ENCODE measurements around the gene C14orf93. TPM values are rescaled to one million over a fixed set of nuclear protein-coding genes. Genes with fewer than 3 reads are reported as not detected.
A peak's percentile ranks its signal among the peaks of the same experiment; 100 is the strongest.

Gene C14orf93
- total and polyA plus RNA-seq, 8 donors = 5.0 to 29.1 (median 8.6) TPM; not detected in 1

- no peaks in the 10 kb centered on the region for H3K9me3 ChIP-seq
- intact Hi-C loops (cut with DNase I; ENCODE audit: low total_unique reads) = no loop called here
- peak; percentile 91 to 98 for DNase-seq
- H3K4me3 ChIP-seq = peak within 1 kb of the TSS; percentile 57 to 83 (median 76)
- H3K27me3 ChIP-seq = no peaks in the 10 kb centered on the region
- H3K27ac ChIP-seq = peak within 1 kb of the TSS; percentile 80 to 94 (median 91)
- H3K36me3 ChIP-seq = peaks cover 30 to 38% (median 38%) of the 10 kb centered on the region in 4 donors
- 0 to 1% (median 0%) methylated on average over 27 to 36 of the region's 36 CpGs for WGBS, 5 donors
- H3K4me1 ChIP-seq = peaks cover 7 to 30% (median 21%) of the 10 kb centered on the region in 4 donors
- TF ChIP-seq POLR2A (IDR thresholded peaks at IDR 0.05) (no peak), CTCF (IDR thresholded peaks at IDR 0.05) (peak in 1 of 7 experiments; percentile 9), POLR2AphosphoS5 (IDR thresholded peaks at IDR 0.05) (peak; percentile 41 to 73 (median 65)), EP300 (IDR thresholded peaks at IDR 0.05) (no peak)
Observed at GRCh38 chr14:23034498-23035302, 24.8 kb upstream of the C14orf93 start, which contains the start of gene PSMB5. PSMB5 (minus strand) TSS chr14:23034900; CDS start chr14:23034881, 19 bp downstream.

GRCh38 chr14:23033801-23034497 is 24.0 kb upstream of the C14orf93 start:
- Histone ChIP-seq H3K4me3 (peak overlapping the region; percentile 57 to 83 (median 76)), H3K27ac (peak overlapping the region; percentile 80 to 94 (median 91)), H3K27me3 (no peaks in the 10 kb centered on the region), H3K9me3 (no peaks in the 10 kb centered on the region), H3K36me3 (peaks cover 30 to 46% (median 45%) of the 10 kb centered on the region in 4 donors), H3K4me1 (peaks cover 7 to 36% (median 23%) of the 10 kb centered on the region in 4 donors)
- WGBS, 5 donors = 35 to 39% (median 37%) methylated on average over 17 of the region's 17 CpGs
- no peak for DNase-seq
- TF ChIP-seq POLR2A (IDR thresholded peaks at IDR 0.05) = no peak
- no peak for TF ChIP-seq CTCF (IDR thresholded peaks at IDR 0.05)
- TF ChIP-seq POLR2AphosphoS5 (IDR thresholded peaks at IDR 0.05) = no peak
- no peak for TF ChIP-seq EP300 (IDR thresholded peaks at IDR 0.05)
- intact Hi-C loops (cut with DNase I; ENCODE audit: low total_unique reads) = no loop called here

GRCh38 chr14:23033251-23033727 is 23.3 kb upstream of the C14orf93 start:
- no peak overlapping the region for H3K27ac ChIP-seq
- peak overlapping the region in 3 of 4 donors; percentile 57 to 79 (median 72) for H3K4me3 ChIP-seq
- DNase-seq = no peak
- peaks cover 7 to 43% (median 26%) of the 10 kb centered on the region in 4 donors for H3K4me1 ChIP-seq
- no peaks in the 10 kb centered on the region for H3K9me3 ChIP-seq
- intact Hi-C loops (cut with DNase I; ENCODE audit: low total_unique reads) = no loop called here
- H3K27me3 ChIP-seq = no peaks in the 10 kb centered on the region
- no peak for TF ChIP-seq POLR2A (IDR thresholded peaks at IDR 0.05)
- no peak for TF ChIP-seq CTCF (IDR thresholded peaks at IDR 0.05)
- TF ChIP-seq EP300 (IDR thresholded peaks at IDR 0.05) = no peak
- no peak for TF ChIP-seq POLR2AphosphoS5 (IDR thresholded peaks at IDR 0.05)
- WGBS, 5 donors = 90 to 94% (median 92%) methylated on average over 10 of the region's 10 CpGs
- H3K36me3 ChIP-seq = peaks cover 30 to 52% (median 51%) of the 10 kb centered on the region in 4 donors

- intact Hi-C loops (cut with DNase I; ENCODE audit: low total_unique reads) = no loop called here
- DNase-seq = no peak
- TF ChIP-seq CTCF (IDR thresholded peaks at IDR 0.05) = no peak
- TF ChIP-seq POLR2AphosphoS5 (IDR thresholded peaks at IDR 0.05) = no peak
- no peak for TF ChIP-seq EP300 (IDR thresholded peaks at IDR 0.05)
- TF ChIP-seq POLR2A (IDR thresholded peaks at IDR 0.05) = no peak
- H3K27ac ChIP-seq = no peak overlapping the region
- WGBS, 5 donors = 96 to 99% (median 97%) methylated on average over 4 of the region's 4 CpGs
- H3K27me3 ChIP-seq = no peaks in the 10 kb centered on the region
- H3K4me3 ChIP-seq = no peak overlapping the region
- H3K4me1 ChIP-seq = peaks cover 7 to 49% (median 29%) of the 10 kb centered on the region in 4 donors
- no peaks in the 10 kb centered on the region for H3K9me3 ChIP-seq
- peaks cover 35 to 76% (median 74%) of the 10 kb centered on the region in 4 donors for H3K36me3 ChIP-seq
Observed at GRCh38 chr14:23030936-23031335, 21.0 kb upstream of the C14orf93 start.
